ENCODE results near the gene ACTL10.

- no peak for TF ChIP-seq CTCF (IDR thresholded peaks at IDR 0.05)
- no peak for TF ChIP-seq POLR2A (IDR thresholded peaks at IDR 0.05)
- TF ChIP-seq POLR2AphosphoS5 (IDR thresholded peaks at IDR 0.05), result no peak
- TF ChIP-seq EP300 (IDR thresholded peaks at IDR 0.05; ENCODE audit: low read depth), result no peak
Measured at GRCh38 chr20:33660035-33660684, 6.6 kb upstream of the ACTL10 start.
